T47D (cell line): ENCODE data around the gene DIO3.
A peak's percentile ranks its signal among the peaks of the same experiment; 100 is the strongest.
"Not testable (repeated sequence)": the region's sequence is repeated elsewhere in the genome, so short reads cannot be mapped to it uniquely, and the experiment has no call there.

ENCODE experiments used
- DNase-seq, 2 experiments: peaks; one replicate each; pipeline versions ENCODE4 v3.0.0 to v3.0.0-alpha.2; 2011 to 2012; ENCODE audit warnings: low read depth in 1 of 2, low spot score in 1 of 2
- JUND ChIP-seq: IDR thresholded peaks from 2 replicates; pipeline ENCODE4 v1.6.1; 2012; ENCODE audit warnings: low read depth
- in situ Hi-C: cut with HindIII; loops from 2 replicates; pipeline ENCODE4 v1.10.0; 2016; ENCODE audit warnings: low sequenced_read_pairs, low pct_unique_long_range_greater_than_20kb

Gene DIO3

GRCh38 chr14:101547961-101548669 lies 13.2 kb upstream of the DIO3 start:
- in situ Hi-C loops = no loop called here
- no peak for DNase-seq
- no peak for TF ChIP-seq JUND

GRCh38 chr14:101548710-101549109 lies 12.6 kb upstream of the DIO3 start:
- in situ Hi-C loops = no loop called here
- TF ChIP-seq JUND = no peak
- DNase-seq = no peak

- no peak for TF ChIP-seq JUND
- in situ Hi-C loops = no loop called here
- DNase-seq = no peak
Measured at GRCh38 chr14:101549154-101549553, 12.1 kb upstream of the DIO3 start.

GRCh38 chr14:101550202-101550912 lies 10.9 kb upstream of the DIO3 start:
- DNase-seq, in situ Hi-C loops: not testable (repeated sequence)

GRCh38 chr14:101551729-101552595 lies 9.3 kb upstream of the DIO3 start:
- no peak for DNase-seq
- TF ChIP-seq JUND = no peak
- in situ Hi-C loops = no loop called here

GRCh38 chr14:101552786-101553231 lies 8.5 kb upstream of the DIO3 start:
- TF ChIP-seq JUND = no peak
- DNase-seq = no peak
- in situ Hi-C loops = no loop called here

- TF ChIP-seq JUND = no peak
- DNase-seq = no peak
- in situ Hi-C loops = no loop called here
Measured at GRCh38 chr14:101553393-101553792, 7.9 kb upstream of the DIO3 start.

- no peak for TF ChIP-seq JUND
- DNase-seq = no peak
- in situ Hi-C loops = no loop called here
Measured at GRCh38 chr14:101553931-101554330, 7.4 kb upstream of the DIO3 start.

- in situ Hi-C loops = no loop called here
- DNase-seq = no peak
- no peak for TF ChIP-seq JUND
Measured at GRCh38 chr14:101554991-101555668, 6.2 kb upstream of the DIO3 start.

GRCh38 chr14:101555669-101556043 lies 5.6 kb upstream of the DIO3 start:
- DNase-seq, in situ Hi-C loops: not testable (repeated sequence)

- no peak for DNase-seq
- in situ Hi-C loops = no loop called here
- no peak for TF ChIP-seq JUND
Measured at GRCh38 chr14:101556131-101556530, 5.2 kb upstream of the DIO3 start.

GRCh38 chr14:101556566-101557320 lies 4.6 kb upstream of the DIO3 start:
- in situ Hi-C loops = no loop called here

More at GRCh38 chr14:101556566-101557320, 4.6 kb upstream of the DIO3 start:
- no peak for TF ChIP-seq JUND
- peak in 1 of 2 experiments; percentile 63 for DNase-seq
